GM18909 (cell line): ENCODE measurements around the gene CCL5.
A peak's percentile ranks its signal among the peaks of the same experiment; 100 is the strongest.

Experiments
- ATAC-seq: cut with Tn5 transposase; IDR thresholded peaks from one replicate; pipeline ENCODE4 v1.9.1; 2021; ENCODE audit warnings: mild to moderate bottlenecking; ENCODE audit not compliant: unreplicated experiment, poor library complexity

CCL5 gene

DNA sequence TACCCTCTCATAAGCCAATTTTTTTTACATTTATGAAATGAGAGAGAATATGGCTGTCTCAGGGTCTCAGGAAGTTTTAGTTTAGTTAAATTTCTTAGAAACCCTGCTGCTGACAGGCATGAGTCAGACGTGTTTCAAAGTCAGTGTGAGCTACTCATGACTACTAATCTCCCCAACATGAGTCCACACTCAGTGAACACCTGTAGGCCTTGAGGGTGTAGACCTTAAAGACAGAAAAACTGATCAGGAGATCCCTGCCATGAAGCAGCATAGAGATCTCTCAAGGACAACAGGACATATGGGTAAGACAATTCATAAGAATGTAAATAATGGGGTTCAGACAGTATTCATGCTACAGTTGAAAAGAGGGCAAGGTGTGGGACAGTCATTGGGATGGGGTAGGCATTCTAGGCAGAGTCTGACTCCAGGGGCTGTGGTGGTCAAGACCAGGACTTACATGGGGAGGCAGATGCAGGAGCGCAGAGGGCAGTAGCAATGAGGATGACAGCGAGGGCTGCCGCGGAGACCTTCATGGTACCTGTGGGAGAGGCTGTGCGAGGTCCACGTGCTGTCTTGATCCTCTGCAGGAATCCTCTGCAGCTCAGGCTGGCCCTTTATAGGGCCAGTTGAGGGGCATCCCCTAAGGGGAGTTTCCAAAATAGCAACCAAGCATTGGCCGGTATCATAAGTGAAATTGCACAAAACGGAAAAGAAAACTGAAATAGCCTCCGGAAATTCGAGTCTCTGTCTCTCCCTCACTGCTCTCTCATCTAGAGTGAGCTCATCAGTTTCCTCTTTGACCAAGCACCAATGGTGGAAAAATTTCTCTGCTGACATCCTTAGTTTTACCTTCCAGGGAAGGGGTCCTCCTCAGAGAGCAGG lies at the start of gene CCL5:
Gene CCL5 (minus strand): TSS at position 588 of the 882 bp plus-strand sequence.
- ATAC-seq: peak; percentile 90

DNA sequence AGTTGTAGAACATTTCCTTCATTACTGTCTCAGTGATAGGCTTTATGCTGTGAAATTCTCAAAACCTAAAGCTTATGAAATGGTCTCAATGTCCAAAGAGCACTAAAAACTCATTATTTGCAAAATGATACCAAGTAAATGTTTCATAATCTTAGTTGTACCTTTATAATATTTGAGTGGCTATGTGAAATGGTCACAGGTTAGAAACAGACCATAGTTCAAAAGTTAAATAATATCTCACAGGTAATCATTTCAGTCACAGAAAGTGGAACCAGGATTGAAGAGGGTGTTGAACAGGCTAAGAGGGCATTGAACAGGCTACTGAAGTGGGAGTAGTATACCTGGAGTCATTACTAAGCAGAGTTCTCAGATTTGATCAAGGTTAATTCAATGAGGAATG lies 47.6 kb upstream of the CCL5 start:
- ATAC-seq: no peak

DNA sequence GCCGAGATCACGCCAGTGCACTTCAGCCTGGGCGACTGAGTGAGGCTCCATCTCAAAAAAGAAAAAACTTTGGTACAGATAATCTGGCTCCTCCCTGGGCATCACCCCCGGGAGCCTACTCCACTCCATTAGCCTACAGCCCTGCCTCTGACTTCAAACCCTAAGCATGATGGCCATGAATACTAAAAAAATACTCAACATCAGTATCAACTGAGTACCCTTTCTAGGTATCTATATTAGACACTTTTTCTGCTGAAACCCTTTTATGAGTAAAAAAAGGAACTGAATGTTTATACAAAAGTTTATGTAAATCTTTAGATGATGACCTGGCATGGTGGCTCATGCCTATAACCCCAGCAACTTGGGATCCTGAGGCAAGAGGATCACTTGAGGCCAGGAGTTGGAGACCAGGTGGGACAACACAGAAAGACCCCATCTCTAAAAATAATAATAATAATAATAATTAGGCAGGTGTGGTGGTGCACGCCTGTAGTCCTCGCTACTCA lies 43.5 kb upstream of the CCL5 start:
- no peak for ATAC-seq

DNA sequence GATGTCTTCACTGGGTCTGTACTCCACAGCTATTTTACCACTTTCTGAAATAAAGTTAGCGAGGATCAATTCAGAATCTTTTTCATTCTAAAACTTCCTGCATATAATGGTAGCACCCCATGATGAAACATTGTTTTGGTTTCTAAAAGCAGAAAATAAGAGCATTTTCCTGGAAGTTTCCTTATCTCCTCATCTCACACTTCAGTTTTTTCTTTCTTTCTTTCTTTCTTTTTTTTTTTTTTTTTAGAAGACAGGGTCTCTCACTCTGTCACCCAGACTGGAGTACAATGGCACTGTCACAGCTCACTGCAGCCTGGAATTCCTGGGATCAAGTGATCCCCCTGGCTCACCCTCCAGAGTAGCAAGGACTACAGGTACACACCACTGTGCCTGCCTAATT lies 40.1 kb upstream of the CCL5 start:
- ATAC-seq: no peak

DNA sequence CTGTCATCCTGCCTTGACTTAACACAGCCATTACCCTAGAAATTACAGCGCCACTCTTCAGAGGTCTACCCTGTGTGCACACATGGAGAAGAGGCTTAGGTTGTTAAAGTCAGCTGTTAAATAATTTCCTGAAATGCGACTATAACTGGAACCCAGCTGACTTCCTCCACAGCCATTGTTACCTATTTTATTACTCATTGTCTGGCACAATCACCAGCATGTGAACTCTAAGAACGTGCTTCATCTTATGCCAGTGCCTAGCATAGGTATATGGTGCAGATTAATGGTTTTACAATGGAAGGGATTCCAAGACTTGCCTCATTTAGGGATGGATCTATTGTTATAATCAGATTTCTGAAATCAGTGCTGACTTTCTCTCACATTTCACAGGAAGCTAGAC lies 38.5 kb upstream of the CCL5 start:
- ATAC-seq: no peak

DNA sequence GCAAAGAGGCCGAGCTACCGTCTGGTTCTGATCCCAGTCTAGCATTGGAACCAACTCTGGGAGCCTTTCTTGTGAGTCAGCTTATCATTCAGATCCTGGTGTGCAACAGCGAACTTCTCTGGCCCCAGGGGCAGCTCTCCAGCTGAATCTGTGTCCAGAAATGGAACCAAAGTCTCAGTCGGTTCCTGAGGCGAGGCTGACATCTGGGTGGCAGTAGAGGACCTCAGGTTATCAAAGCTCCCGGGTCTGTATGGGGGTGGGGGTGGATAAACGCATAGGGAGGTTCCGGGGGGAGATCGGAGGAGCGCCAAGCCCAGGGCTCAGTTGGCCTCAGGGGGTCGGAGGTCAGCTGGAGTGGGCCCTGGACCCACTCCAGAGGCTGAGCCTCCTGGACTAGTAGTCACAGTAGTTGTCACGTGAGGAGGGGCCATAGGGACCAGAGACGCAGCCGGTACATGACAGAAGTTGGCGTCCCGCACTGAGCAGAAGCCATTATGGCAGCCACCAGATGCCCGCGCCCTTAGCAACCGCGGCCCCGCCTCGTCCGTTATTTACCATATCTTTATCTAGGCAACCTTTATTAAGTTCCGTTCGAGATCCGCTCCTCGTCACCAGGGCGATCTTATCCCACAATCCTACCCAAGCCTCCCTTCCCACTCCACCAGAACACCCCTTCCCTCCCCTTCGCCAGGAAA lies 37.5 kb upstream of the CCL5 start:
- ATAC-seq: no peak

DNA sequence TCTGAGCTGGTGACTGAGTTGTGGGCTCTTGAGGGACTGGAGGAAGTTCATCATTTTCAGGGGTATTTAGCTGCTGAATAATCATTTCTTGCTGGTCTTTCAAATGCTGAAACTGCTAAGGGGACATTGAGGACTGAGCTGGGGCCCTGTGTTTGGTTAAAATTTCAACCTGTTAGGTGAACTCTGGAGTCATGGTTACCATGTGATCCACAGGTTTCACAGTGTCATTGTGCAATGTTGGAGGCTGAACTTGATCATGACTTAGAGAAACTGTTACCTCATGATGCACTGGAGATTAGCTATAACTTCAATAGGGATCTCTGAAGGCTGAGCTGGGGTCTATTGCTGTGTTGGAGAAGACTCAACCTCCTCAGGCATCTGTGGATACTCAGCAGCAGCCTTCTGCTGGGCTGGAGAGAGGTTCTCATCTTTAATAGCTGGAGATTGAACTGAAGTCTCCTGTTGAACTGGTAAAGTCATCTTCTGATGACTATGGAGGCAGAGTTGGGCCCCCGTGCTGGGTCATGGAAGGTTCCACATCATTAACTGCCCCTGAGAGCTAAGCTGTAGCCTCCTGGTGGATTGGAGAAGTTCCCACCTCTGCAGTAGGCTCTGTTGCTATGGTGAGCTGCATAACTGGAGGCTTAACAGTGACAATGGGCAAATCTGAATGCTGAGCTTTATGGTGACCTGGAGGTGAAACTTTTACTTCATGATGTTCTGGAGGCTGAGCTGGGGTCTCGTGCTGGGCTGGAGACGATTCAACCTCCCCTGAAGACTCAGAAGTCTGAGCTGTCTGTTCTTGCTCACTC lies 35.2 kb upstream of the CCL5 start:
- no peak for ATAC-seq

DNA sequence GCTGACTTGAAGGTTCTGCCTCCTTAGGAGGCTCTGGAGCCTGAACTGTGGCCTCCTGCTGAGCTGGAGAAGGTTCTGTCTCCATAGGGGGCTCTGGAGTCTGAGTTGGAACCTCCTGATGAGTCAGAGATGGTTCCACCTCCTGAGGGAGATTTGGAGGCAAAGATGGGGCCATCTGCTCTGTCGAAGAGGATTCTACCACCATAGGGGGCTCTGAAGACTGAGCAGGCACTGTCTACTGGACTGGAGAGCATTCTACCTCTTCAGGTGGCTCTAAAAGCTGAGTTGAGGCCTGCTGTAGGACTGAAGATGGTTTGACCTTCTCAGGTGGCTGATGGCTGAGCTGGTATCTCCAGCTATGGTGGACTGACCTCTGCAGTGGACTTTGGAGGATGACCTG lies 34.2 kb upstream of the CCL5 start:
- ATAC-seq: no peak

DNA sequence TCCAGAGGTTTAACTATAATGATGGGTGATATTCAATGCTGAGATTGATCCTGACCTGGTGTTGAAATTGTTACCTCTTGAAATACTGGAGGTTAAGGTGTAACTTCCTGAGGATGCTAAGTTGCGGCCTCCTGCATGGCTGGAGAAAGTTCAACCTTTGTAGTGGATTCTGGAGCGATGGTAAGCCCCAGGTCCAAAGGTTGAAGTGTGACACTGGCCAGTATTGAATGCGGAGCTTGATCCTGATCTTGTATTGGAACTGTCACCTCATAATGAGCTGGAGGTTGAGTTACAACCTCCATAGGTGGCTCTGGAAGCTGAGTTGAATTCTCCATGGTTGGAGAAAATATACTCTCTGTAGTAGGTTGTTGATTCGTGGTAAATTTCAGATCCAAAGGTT lies 33.4 kb upstream of the CCL5 start:
- no peak for ATAC-seq

DNA sequence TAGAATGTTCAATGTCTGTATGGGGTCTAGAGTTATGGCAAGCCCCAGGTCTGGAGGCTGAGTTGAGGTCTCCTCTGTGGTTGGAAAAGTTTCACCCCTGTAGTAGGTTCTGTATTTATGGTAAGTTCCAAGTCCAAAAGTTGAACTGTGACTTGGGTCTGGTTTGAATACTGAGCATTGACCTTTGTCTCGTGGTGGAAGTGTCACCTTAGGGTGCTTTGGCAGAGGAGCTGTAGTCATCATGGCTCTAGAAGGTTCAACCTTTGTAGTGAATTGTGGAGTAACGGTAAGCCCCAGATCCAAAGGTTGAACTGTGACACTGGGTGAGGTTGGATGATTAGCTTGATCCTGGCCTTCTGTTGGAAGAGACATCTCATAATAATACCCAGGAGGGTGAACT lies 32.8 kb upstream of the CCL5 start:
- ATAC-seq: no peak

DNA sequence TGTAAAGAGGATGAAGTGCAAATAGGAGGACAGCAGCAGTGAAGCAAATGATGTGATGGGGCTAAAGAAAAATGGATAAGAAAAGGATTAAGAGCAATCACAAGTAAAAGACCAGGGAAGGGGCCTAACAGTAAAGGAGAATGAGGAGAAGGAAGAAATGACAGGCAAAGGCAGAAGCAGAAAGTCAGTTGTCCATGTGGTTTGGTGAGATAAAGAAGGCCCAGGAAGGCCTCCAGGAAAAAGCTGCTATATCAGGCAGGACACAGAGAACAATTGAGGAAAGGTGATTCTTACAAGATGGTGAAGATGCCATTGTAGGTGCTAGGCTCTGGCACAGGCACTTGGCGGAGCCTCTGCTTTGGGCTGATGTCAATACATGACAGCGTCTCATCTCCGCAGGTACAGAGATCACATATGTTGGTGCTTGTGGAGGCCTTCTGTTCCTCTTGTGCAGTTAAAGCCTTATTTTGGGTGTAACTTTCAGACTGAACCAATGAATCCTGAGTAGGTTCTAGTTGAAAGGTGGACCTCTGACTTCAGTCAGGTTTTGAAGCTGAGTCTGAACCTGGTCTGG lies 32.3 kb upstream of the CCL5 start:
- ATAC-seq: no peak

DNA sequence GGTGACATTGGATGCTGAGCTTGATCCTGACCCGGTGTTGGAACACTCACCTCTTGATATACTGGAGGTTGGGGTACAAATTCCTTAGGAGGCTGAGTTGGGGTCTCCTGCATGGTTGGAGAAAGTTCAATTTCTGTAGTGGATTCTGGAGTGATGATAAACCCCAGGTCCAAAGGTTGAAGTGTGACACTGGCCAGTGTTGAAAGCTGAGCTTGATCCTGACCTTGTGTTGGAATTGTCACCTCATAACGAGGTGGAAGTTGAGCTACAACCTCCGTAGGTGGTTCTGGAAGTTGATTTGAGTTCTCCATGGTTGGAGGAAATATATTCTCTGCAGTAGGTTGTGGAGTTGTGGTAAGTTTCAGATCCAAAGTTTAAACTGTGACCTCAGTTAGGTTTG lies 29.2 kb upstream of the CCL5 start:
- ATAC-seq: no peak

DNA sequence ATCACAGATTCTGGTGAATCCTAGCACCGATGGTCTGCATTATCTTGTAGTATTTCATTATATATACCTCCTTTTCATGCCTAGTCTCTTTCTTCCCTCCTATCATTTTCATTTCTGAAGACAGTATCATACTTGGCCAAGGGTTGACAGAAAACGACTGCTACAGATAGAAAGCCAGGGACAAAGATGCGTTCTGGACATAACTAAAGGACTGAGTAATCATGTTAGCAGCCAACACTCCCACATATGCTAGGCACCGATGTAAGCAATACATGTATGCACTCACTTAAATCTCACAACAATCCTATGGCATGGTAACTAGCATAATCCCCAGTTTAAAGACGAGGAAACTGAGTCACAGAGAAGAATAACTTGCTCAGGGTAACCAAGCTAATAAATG lies 27.5 kb upstream of the CCL5 start:
- ATAC-seq: no peak

DNA sequence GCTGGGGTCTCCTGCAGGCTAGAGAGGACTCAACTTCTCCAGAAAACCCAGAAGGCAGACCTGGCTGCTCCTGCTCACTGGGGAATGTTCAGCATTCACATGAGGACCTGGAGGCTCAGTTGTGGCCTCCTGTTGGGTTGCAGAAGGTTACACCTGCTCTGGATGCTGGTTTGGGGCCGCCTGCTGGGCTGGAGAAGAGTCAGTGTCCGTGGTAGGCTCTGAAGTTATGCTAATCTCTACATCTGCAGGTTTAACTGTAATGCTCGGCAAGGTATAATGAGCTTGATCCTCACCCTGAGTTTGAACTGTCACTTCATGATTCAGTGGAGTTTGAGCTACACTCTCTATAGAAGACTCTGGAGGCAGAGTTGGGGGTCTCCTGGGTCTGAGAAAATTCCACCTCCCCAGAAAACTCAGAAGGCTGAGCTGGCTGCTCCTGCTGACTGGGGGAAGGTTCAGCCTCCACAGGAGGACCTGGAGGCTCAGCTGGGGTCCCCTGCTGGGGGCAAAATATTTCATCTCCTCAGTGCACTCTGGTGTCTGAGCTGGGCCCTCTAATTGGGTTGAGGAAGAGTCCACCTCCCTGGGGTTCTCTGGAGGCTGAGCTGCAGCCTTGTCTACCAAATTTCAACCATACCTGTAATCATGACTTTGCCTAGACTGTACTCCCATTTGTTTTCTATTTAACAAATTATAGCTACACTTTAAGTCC lies 26.9 kb upstream of the CCL5 start:
- ATAC-seq: no peak

DNA sequence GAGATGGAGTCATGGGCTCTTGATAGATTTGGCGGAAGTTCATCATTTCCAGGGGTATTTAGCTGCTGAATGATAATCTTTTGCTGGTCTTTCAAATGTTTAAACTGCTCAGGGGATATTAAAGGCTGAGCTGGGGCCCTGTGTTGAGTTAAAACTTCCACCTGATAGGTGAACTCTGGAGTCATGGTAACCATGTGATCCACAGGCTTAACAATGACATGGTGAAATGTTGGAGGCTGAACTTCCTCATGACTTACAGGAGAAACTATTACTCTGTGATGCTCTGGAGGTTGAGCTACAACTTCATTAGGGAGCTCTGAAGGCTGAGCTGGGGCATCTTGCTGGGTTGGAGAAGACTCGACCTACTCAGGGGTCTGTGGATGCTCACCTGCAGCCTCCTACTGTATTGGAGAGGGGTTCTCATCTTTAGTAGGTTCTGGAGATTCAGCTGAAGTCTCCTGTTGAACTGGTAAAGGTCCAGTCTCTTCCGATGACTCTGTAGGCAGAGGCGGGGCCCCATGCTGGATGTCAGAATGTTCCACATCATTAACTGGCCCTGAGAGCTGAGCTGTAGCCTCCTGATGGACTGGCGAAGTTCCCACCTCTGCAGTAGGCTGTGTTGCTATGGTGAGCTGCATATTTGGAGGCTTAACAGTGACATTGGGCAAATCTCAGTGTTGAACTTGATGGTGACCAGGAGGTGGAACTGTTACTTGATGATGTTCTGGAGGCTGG lies 26.2 kb upstream of the CCL5 start:
- ATAC-seq: no peak

DNA sequence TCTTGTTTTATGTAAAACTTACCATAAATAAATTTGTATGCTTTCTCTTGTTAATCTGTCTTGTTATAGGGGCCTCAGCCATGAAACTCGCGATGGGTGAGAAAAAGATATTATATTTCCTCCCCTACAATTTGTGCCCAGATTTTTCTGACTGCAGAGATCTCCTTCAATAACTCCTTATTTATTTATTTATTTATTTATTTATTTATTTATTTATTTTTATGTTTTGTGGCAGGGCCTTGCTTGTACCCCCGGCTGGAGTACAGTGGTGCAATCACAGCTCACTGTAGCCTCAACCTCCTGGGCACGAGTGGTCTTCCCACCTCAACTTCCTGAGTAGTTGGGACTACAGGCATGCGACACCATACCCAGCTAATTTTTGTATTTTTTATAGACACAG lies 23.3 kb upstream of the CCL5 start:
- ATAC-seq: no peak

DNA sequence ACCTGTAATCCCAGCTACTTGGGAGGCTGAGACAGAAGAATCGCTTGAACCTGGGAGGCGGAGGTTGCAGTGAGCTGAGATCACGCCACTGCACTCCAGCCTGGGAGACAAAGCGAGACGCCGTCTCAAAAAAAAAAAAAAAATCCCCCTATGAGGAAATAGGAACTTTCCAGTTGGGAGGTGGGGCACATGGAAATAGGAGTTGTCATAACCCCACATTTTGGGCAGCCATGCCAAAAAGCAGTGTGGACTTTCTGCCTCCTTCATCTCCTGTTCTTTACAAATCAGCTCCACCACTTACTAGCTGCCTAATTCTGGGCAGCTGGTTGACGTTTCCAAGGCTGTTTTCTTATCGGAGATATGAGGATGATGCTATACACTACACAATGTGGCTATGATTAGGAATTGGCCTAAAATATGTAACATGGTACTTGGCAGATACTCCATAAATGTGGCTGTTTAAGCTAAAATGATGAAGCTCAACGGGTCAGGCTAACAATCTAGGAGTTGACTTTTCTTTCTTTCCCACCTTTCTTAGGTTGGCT lies 21.5 kb upstream of the CCL5 start:
- no peak for ATAC-seq

DNA sequence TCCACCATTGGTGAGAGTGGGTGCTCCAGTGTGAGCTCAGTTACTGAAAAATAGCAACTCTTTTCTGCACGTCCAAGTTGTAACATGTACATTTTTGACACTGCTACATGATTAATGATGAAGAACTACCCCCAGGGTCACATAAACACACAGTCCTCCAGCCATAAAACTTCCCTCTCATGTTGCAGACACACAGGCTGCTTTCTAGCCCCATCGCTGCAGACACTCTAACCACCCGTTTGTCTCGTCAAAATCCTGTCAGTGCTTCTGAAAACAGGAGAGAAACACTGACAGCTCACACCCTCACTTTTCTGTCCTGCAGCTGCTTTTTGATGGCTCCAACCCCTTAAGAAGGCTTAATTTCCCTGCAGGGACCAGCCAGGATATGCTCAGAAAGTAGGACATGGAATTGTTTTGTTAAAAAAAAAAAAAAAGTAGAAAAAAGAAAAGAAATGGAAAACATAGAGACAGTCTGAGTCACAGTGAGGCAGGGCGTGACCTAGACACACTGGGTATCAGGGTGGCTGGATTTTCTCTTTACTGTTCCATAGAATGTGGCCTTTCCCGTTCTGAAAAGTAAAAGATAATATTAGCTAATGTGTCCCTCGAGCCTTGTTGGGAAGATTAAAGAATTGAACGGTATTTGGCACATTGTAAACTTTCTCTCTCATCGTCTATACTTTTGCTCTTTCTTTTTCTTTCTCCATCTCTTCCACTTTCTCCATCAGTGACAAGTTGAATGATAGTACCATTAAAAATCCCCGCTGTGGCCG lies 20.7 kb upstream of the CCL5 start:
- ATAC-seq: no peak
